MG63 (cell line): Measurements from ENCODE around the gene ODAM. TPM values are rescaled to one million over a fixed set of nuclear protein-coding genes. Genes with fewer than 3 reads are reported as not detected.
"Not testable (repeated sequence)": the region's sequence is repeated elsewhere in the genome, so short reads cannot be mapped to it uniquely, and the experiment has no call there.

Source experiments
- DNase-seq: peaks from one replicate; pipeline ENCODE4 v3.0.0-alpha.2; 2020
- H3K27me3 ChIP-seq: fragments of 250-450 bp; sonication (Bioruptor Pico); 2 replicates; pipeline ENCODE4 v1.5.1; 2020; ENCODE audit warnings: mild to moderate bottlenecking, moderate library complexity
- H3K36me3 ChIP-seq: fragments of 250-450 bp; sonication (Bioruptor Pico); 2 replicates; pipeline ENCODE4 v1.5.1; 2020; ENCODE audit warnings: mild to moderate bottlenecking, moderate library complexity
- H3K4me3 ChIP-seq: fragments of 250-450 bp; sonication (Bioruptor Pico); 2 replicates; pipeline ENCODE4 v1.5.1; 2020; ENCODE audit warnings: mild to moderate bottlenecking, moderate library complexity
- H3K9me3 ChIP-seq: fragments of 250-450 bp; sonication (Bioruptor Pico); 2 replicates; pipeline ENCODE4 v1.5.1; 2020; ENCODE audit warnings: mild to moderate bottlenecking, moderate library complexity
- total RNA-seq: library from RNA; depleted of rRNA; stranded (reverse); fragments of >200 nt; shearing (Covaris generic); gene quantifications from 2 replicates; pipeline ENCODE4 v1.2.3, GENCODE V29; 2014; ENCODE audit warnings: low replicate concordance

ODAM gene
- total RNA-seq, 1 experiment from 2014 or later = not detected

GRCh38 chr4:70203601-70204000 lies 8.1 kb downstream of the ODAM start:
- Histone ChIP-seq H3K4me3 (no peak overlapping the region), H3K27me3 (no peaks in the 10 kb centered on the region), H3K36me3 (no peaks in the 10 kb centered on the region), H3K9me3 (no peaks in the 10 kb centered on the region)
- no peak for DNase-seq

- not testable (repeated sequence) for DNase-seq, H3K36me3 ChIP-seq, H3K4me3 ChIP-seq, H3K9me3 ChIP-seq, H3K27me3 ChIP-seq
Measured at GRCh38 chr4:70212752-70213151, 17.2 kb downstream of the ODAM start.

GRCh38 chr4:70216109-70216508 lies 20.6 kb downstream of the ODAM start:
- H3K36me3 ChIP-seq = not testable (repeated sequence)

GRCh38 chr4:70216550-70216949 lies 21.0 kb downstream of the ODAM start:
- H3K9me3 ChIP-seq, H3K4me3 ChIP-seq, H3K27me3 ChIP-seq, H3K36me3 ChIP-seq, DNase-seq: not testable (repeated sequence)

More at GRCh38 chr4:70216109-70216508, 20.6 kb downstream of the ODAM start:
- not testable (repeated sequence) for DNase-seq, H3K9me3 ChIP-seq, H3K27me3 ChIP-seq, H3K4me3 ChIP-seq

GRCh38 chr4:70221389-70221788 lies 25.9 kb downstream of the ODAM start:
- not testable (repeated sequence) for DNase-seq, H3K4me3 ChIP-seq, H3K9me3 ChIP-seq, H3K27me3 ChIP-seq, H3K36me3 ChIP-seq

- H3K27me3 ChIP-seq, DNase-seq, H3K4me3 ChIP-seq, H3K9me3 ChIP-seq, H3K36me3 ChIP-seq: not testable (repeated sequence)
Measured at GRCh38 chr4:70221818-70222217, 26.3 kb downstream of the ODAM start.

GRCh38 chr4:70225824-70226223 lies 30.3 kb downstream of the ODAM start, which contains the start of gene FDCSP:
Gene FDCSP (plus strand): TSS chr4:70226124. CDS start chr4:70231195, 5,071 bp downstream.
- no peak for DNase-seq
- Histone ChIP-seq H3K27me3 (no peaks in the 10 kb centered on the region), H3K4me3 (no peak within 1 kb of the TSS), H3K9me3 (no peaks in the 10 kb centered on the region), H3K36me3 (no peaks in the 10 kb centered on the region)

GRCh38 chr4:70236125-70236524 lies 40.6 kb downstream of the ODAM start:
- H3K9me3 ChIP-seq = no peaks in the 10 kb centered on the region
- no peak for DNase-seq
- H3K4me3 ChIP-seq = no peak overlapping the region
- H3K27me3 ChIP-seq = no peaks in the 10 kb centered on the region
- no peaks in the 10 kb centered on the region for H3K36me3 ChIP-seq

GRCh38 chr4:70239131-70239883 lies 43.8 kb downstream of the ODAM start:
- no peaks in the 10 kb centered on the region for H3K9me3 ChIP-seq
- no peaks in the 10 kb centered on the region for H3K36me3 ChIP-seq
- no peak for DNase-seq

GRCh38 chr4:70239884-70240591 lies 44.5 kb downstream of the ODAM start:
- DNase-seq = peak; percentile 1
- Histone ChIP-seq H3K36me3 (no peaks in the 10 kb centered on the region), H3K27me3 (no peaks in the 10 kb centered on the region), H3K4me3 (no peak overlapping the region), H3K9me3 (no peaks in the 10 kb centered on the region)

More at GRCh38 chr4:70239131-70239883, 43.8 kb downstream of the ODAM start:
- Histone ChIP-seq H3K27me3 (no peaks in the 10 kb centered on the region), H3K4me3 (no peak overlapping the region)

- DNase-seq, H3K36me3 ChIP-seq, H3K27me3 ChIP-seq, H3K4me3 ChIP-seq, H3K9me3 ChIP-seq: not testable (repeated sequence)
Measured at GRCh38 chr4:70242297-70242696, 46.8 kb downstream of the ODAM start, which contains the start of gene CSN3. Gene CSN3 (plus strand): TSS chr4:70242597. CDS start chr4:70244820, 2,223 bp downstream.

GRCh38 chr4:70243091-70243490 lies 47.6 kb downstream of the ODAM start:
- H3K4me3 ChIP-seq = no peak overlapping the region
- no peak for DNase-seq
- no peaks in the 10 kb centered on the region for H3K27me3 ChIP-seq
- no peaks in the 10 kb centered on the region for H3K9me3 ChIP-seq
- no peaks in the 10 kb centered on the region for H3K36me3 ChIP-seq

- no peak for DNase-seq
- Histone ChIP-seq H3K36me3 (no peaks in the 10 kb centered on the region), H3K9me3 (no peaks in the 10 kb centered on the region)
Measured at GRCh38 chr4:70251250-70251944, 55.9 kb downstream of the ODAM start.

GRCh38 chr4:70251945-70252277 lies 56.4 kb downstream of the ODAM start:
- Histone ChIP-seq H3K4me3 (no peak overlapping the region), H3K9me3 (no peaks in the 10 kb centered on the region), H3K36me3 (no peaks in the 10 kb centered on the region), H3K27me3 (no peaks in the 10 kb centered on the region)
- DNase-seq = no peak

More at GRCh38 chr4:70251250-70251944, 55.9 kb downstream of the ODAM start:
- Histone ChIP-seq H3K27me3 (no peaks in the 10 kb centered on the region), H3K4me3 (no peak overlapping the region)
